Kidney epithelial cell (primary cell): Measurements from ENCODE around the gene TAF4. TPM values are rescaled to one million over a fixed set of nuclear protein-coding genes. Genes with fewer than 3 reads are reported as not detected.

Source experiments
- DNase-seq: peaks from one replicate; pipeline ENCODE4 v3.0.0-alpha.2; 2010; ENCODE audit warnings: low read depth
- H3K27me3 ChIP-seq: 2 replicates; pipeline ENCODE4 v1.6.0; 2011; ENCODE audit warnings: low read length; ENCODE audit not compliant: control insufficient read depth, insufficient read depth
- H3K36me3 ChIP-seq: 2 replicates; pipeline ENCODE4 v1.5.1; 2011; ENCODE audit warnings: low read length; ENCODE audit not compliant: control insufficient read depth, insufficient read depth
- H3K4me3 ChIP-seq: 2 replicates; pipeline ENCODE4 v1.5.1; 2011; ENCODE audit warnings: low read depth, mild to moderate bottlenecking, control low read depth, low read length
- CTCF ChIP-seq: IDR thresholded peaks from 2 replicates; pipeline ENCODE4 v1.5.1; 2011; ENCODE audit warnings: mild to moderate bottlenecking, moderate library complexity, low read length, control low read depth, inconsistent platforms; ENCODE audit not compliant: insufficient read depth, poor library complexity, severe bottlenecking
- total RNA-seq: library from RNA; depleted of rRNA; stranded (reverse); fragments of >200 nt; gene quantifications from 2 replicates; pipeline ENCODE4 v1.2.3, GENCODE V29; 2015

The TAF4 gene
- total RNA-seq, 1 donor from 2014 or later: 5.9 TPM

GRCh38 chr20:61934716-61935530, 130.8 kb downstream of the TAF4 start:
- Histone ChIP-seq H3K27me3 (no peaks in the 10 kb centered on the region), H3K4me3 (no peak overlapping the region), H3K36me3 (no peaks in the 10 kb centered on the region)
- no peak for TF ChIP-seq CTCF
- DNase-seq: no peak

GRCh38 chr20:61933951-61934715, 131.5 kb downstream of the TAF4 start:
- no peak for DNase-seq
- TF ChIP-seq CTCF: no peak
- Histone ChIP-seq H3K4me3 (no peak overlapping the region), H3K36me3 (no peaks in the 10 kb centered on the region), H3K27me3 (no peaks in the 10 kb centered on the region)

- DNase-seq: no peak
- no peaks in the 10 kb centered on the region for H3K36me3 ChIP-seq
- no peak overlapping the region for H3K4me3 ChIP-seq
- no peaks in the 10 kb centered on the region for H3K27me3 ChIP-seq
- TF ChIP-seq CTCF: no peak
Observed at GRCh38 chr20:61933481-61933950, 132.2 kb downstream of the TAF4 start.

GRCh38 chr20:61932711-61933480, 132.8 kb downstream of the TAF4 start:
- no peak for DNase-seq
- Histone ChIP-seq H3K27me3 (no peaks in the 10 kb centered on the region), H3K4me3 (no peak overlapping the region), H3K36me3 (no peaks in the 10 kb centered on the region)
- TF ChIP-seq CTCF: no peak

GRCh38 chr20:61932199-61932592, 133.5 kb downstream of the TAF4 start:
- no peak for TF ChIP-seq CTCF
- no peak for DNase-seq
- H3K27me3 ChIP-seq: no peaks in the 10 kb centered on the region
- no peak overlapping the region for H3K4me3 ChIP-seq
- H3K36me3 ChIP-seq: no peaks in the 10 kb centered on the region
